WTC11 (cell line): Measurements from ENCODE around the gene IPO4. TPM values are rescaled to one million over a fixed set of nuclear protein-coding genes. Genes with fewer than 3 reads are reported as not detected.

ENCODE experiments used
- ATAC-seq: fragments of 200-7000 bp; cut with Tn5 transposase; 2 replicates; pipeline ENCODE4 v1.10.0; 2021; ENCODE audit warnings: mild to moderate bottlenecking, moderate library complexity
- CTCF ChIA-PET: fragments of 300-600 bp; sonication (Branson Sonifier 250); formaldehyde crosslinking; loops from one replicate; lab custom pipeline; 2021; ENCODE audit warnings: antibody characterized with exemption; lab: Charles Lee
- POLR2A ChIA-PET: fragments of 350-600 bp; sonication (Branson Sonifier 250); formaldehyde crosslinking; loops from one replicate; lab custom pipeline; 2021; ENCODE audit warnings: antibody characterized with exemption; lab: Charles Lee
- DNase-seq: peaks from one replicate; pipeline ENCODE4 v3.0.0; 2021; ENCODE audit warnings: low spot score
- H3K27ac Mint-ChIP-seq: 2 replicates; pipeline ENCODE4 v1.8.0; 2021; ENCODE audit warnings: mixed read lengths
- H3K27me3 Mint-ChIP-seq: 2 replicates; pipeline ENCODE4 v1.8.0; 2021; ENCODE audit warnings: low read depth, mild to moderate bottlenecking, moderate library complexity, mixed read lengths
- H3K36me3 Mint-ChIP-seq: 2 replicates; pipeline ENCODE4 v1.8.0; 2021; ENCODE audit warnings: mixed read lengths
- H3K4me1 Mint-ChIP-seq: 2 replicates; pipeline ENCODE4 v1.8.0; 2022; ENCODE audit warnings: mixed read lengths
- H3K4me3 Mint-ChIP-seq: 2 replicates; pipeline ENCODE4 v1.8.0; 2021; ENCODE audit warnings: mild to moderate bottlenecking, moderate library complexity, mixed read lengths
- H3K9me3 Mint-ChIP-seq: 2 replicates; pipeline ENCODE4 v1.8.0; 2021; ENCODE audit warnings: mixed read lengths
- ATF1 ChIP-seq: sonication (generic); formaldehyde crosslinking; IDR thresholded peaks from 2 replicates; pipeline ENCODE4 v1.8.1; 2023; ENCODE audit warnings: mild to moderate bottlenecking, moderate library complexity, missing genetic modification reagents
- CBFB ChIP-seq: sonication (generic); formaldehyde crosslinking; IDR thresholded peaks from 2 replicates; pipeline ENCODE4 v1.8.1; 2022; ENCODE audit warnings: mild to moderate bottlenecking, low read depth, missing genetic modification reagents
- CREM ChIP-seq: sonication (generic); formaldehyde crosslinking; IDR thresholded peaks from 2 replicates; pipeline ENCODE4 v1.8.1; 2022; ENCODE audit warnings: mild to moderate bottlenecking, missing genetic modification reagents, moderate library complexity
- EMX1 ChIP-seq: fragments of 250-450 bp; sonication (Bioruptor Pico); IDR thresholded peaks from 2 replicates; pipeline ENCODE4 v1.8.0; 2021; ENCODE audit warnings: mild to moderate bottlenecking
- GABPB1 ChIP-seq: sonication (generic); formaldehyde crosslinking; IDR thresholded peaks from 2 replicates; pipeline ENCODE4 v1.8.1; 2023; ENCODE audit warnings: mild to moderate bottlenecking, missing genetic modification reagents
- IRF2 ChIP-seq: sonication (generic); formaldehyde crosslinking; IDR thresholded peaks from 2 replicates; pipeline ENCODE4 v1.8.0; 2022; ENCODE audit warnings: low read depth, missing genetic modification reagents, borderline replicate concordance
- JAZF1 ChIP-seq: fragments of 250-450 bp; sonication (Bioruptor Pico); IDR thresholded peaks from 2 replicates; pipeline ENCODE4 v1.9.0; 2021; ENCODE audit warnings: moderate library complexity, mild to moderate bottlenecking, inconsistent platforms
- KAT7 ChIP-seq: sonication (generic); formaldehyde crosslinking; IDR thresholded peaks from 2 replicates; pipeline ENCODE4 v1.8.1; 2023; ENCODE audit warnings: missing genetic modification reagents, mild to moderate bottlenecking, borderline replicate concordance
- NFE2L1 ChIP-seq: sonication (generic); formaldehyde crosslinking; IDR thresholded peaks from 2 replicates; pipeline ENCODE4 v1.8.1; 2023; ENCODE audit warnings: missing genetic modification reagents
- NR1H2 ChIP-seq: sonication (generic); formaldehyde crosslinking; IDR thresholded peaks from 2 replicates; pipeline ENCODE4 v1.9.0; 2021; ENCODE audit warnings: mild to moderate bottlenecking, moderate library complexity, missing genetic modification reagents
- NR3C1 ChIP-seq: sonication (generic); formaldehyde crosslinking; conservative IDR thresholded peaks from 2 replicates; pipeline ENCODE4 v1.8.1; 2023; ENCODE audit warnings: low read depth, mild to moderate bottlenecking, missing genetic modification reagents
- PRRX2 ChIP-seq: fragments of 250-450 bp; sonication (Bioruptor Pico); IDR thresholded peaks from 2 replicates; pipeline ENCODE4 v1.8.0; 2021; ENCODE audit warnings: mild to moderate bottlenecking
- SMAD3 ChIP-seq: sonication (generic); formaldehyde crosslinking; IDR thresholded peaks from 2 replicates; pipeline ENCODE4 v1.8.0; 2022; ENCODE audit warnings: missing genetic modification reagents, mild to moderate bottlenecking, borderline replicate concordance
- SMAD4 ChIP-seq: sonication (generic); formaldehyde crosslinking; IDR thresholded peaks from 2 replicates; pipeline ENCODE4 v1.8.0; 2022; ENCODE audit warnings: mild to moderate bottlenecking, missing genetic modification reagents
- SP1 ChIP-seq: sonication (generic); formaldehyde crosslinking; conservative IDR thresholded peaks from 2 replicates; pipeline ENCODE4 v1.8.1; 2022; ENCODE audit warnings: missing genetic modification reagents
- TEAD1 ChIP-seq: sonication (generic); formaldehyde crosslinking; IDR thresholded peaks from 2 replicates; pipeline ENCODE4 v1.8.0; 2022; ENCODE audit warnings: mild to moderate bottlenecking, missing genetic modification reagents
- total RNA-seq: library from RNA; stranded (reverse); gene quantifications from 3 replicates; pipeline ENCODE4 v1.2.3, GENCODE V29; 2021
- TF ChIP-seq, protein P1 (sequence below): sonication (generic); formaldehyde crosslinking; IDR thresholded peaks from 2 replicates; pipeline ENCODE4 v1.8.0; 2023; ENCODE audit warnings: mild to moderate bottlenecking, missing genetic modification reagents
- TF ChIP-seq, protein P2 (sequence below): sonication (generic); formaldehyde crosslinking; IDR thresholded peaks from 2 replicates; pipeline ENCODE4 v1.8.0; 2022; ENCODE audit warnings: mild to moderate bottlenecking, missing genetic modification reagents
- TF ChIP-seq, protein P3 (sequence below): sonication (generic); formaldehyde crosslinking; IDR thresholded peaks from 2 replicates; pipeline ENCODE4 v1.8.1; 2023; ENCODE audit warnings: mild to moderate bottlenecking, missing genetic modification reagents, moderate library complexity
- TF ChIP-seq, protein P4 (sequence below): sonication (generic); formaldehyde crosslinking; IDR thresholded peaks from 2 replicates; pipeline ENCODE4 v1.8.1; 2022; ENCODE audit warnings: mild to moderate bottlenecking, missing genetic modification reagents, moderate library complexity, borderline replicate concordance
- TF ChIP-seq, protein P5 (sequence below): fragments of 250-450 bp; sonication (Bioruptor Pico); IDR thresholded peaks from 2 replicates; pipeline ENCODE4 v1.9.0; 2021; ENCODE audit warnings: mild to moderate bottlenecking
- TF ChIP-seq, protein P6 (sequence below): sonication (generic); formaldehyde crosslinking; IDR thresholded peaks from 2 replicates; pipeline ENCODE4 v1.8.0; 2022; ENCODE audit warnings: missing genetic modification reagents

Gene IPO4
- total RNA-seq, 1 experiment from 2014 or later = 128 TPM

DNA sequence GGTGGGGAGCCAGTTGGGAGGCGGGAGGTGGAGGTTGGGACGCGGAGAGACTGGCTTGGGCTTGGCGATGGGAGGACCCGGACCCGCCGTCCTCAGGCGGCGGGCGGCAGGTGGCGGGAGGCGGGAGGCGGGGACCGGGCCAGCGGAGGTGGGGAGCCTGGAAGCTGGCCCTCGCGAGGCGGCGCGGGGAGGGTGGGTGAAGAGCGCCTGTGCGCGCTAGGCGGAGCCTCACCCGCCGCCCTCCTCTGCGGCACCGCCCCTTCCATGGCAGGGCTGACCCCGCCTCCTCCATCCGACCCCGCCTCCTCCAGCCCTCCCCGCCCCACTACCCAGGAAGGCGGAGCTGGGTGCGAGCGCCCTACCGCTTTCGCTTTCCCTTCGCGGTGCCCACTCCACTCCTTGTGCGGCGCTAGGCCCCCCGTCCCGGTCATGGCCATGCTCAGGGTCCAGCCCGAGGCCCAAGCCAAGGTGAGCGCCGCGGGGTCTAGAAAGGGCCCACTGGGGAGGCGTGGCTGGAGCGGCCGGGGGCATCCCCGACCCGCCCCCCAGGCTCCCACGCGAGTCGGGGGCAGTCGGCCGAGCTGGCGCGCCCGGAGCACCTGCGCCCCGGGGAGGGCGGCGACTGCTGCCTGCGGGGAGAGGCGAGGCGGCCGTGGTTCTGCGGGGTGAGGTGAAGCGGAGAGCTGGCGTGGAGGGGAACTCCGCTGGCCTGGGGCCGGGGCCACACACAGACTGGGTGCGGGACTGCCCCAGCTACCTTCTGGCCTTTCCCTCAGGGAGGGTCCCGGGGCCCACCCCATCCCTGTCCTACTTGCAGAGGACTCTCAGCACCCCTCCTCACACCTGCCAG, 52.6 kb downstream of the IPO4 start, which contains the start of gene PSME1 (continued):
- TF ChIP-seq, protein P1, sequence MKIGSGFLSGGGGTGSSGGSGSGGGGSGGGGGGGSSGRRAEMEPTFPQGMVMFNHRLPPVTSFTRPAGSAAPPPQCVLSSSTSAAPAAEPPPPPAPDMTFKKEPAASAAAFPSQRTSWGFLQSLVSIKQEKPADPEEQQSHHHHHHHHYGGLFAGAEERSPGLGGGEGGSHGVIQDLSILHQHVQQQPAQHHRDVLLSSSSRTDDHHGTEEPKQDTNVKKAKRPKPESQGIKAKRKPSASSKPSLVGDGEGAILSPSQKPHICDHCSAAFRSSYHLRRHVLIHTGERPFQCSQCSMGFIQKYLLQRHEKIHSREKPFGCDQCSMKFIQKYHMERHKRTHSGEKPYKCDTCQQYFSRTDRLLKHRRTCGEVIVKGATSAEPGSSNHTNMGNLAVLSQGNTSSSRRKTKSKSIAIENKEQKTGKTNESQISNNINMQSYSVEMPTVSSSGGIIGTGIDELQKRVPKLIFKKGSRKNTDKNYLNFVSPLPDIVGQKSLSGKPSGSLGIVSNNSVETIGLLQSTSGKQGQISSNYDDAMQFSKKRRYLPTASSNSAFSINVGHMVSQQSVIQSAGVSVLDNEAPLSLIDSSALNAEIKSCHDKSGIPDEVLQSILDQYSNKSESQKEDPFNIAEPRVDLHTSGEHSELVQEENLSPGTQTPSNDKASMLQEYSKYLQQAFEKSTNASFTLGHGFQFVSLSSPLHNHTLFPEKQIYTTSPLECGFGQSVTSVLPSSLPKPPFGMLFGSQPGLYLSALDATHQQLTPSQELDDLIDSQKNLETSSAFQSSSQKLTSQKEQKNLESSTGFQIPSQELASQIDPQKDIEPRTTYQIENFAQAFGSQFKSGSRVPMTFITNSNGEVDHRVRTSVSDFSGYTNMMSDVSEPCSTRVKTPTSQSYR (CRISPR knock-in tag) = no peak
- TF ChIP-seq SMAD4 (CRISPR knock-in tag) (no peak), IRF2 (CRISPR knock-in tag) (no peak), ATF1 (CRISPR knock-in tag) (no peak), CBFB (CRISPR knock-in tag) (no peak), NFE2L1 (CRISPR knock-in tag) (no peak), CREM (no peak), KAT7 (no peak), SP1 (CRISPR knock-in tag) (peak; percentile 83)
- TF ChIP-seq, protein P2, sequence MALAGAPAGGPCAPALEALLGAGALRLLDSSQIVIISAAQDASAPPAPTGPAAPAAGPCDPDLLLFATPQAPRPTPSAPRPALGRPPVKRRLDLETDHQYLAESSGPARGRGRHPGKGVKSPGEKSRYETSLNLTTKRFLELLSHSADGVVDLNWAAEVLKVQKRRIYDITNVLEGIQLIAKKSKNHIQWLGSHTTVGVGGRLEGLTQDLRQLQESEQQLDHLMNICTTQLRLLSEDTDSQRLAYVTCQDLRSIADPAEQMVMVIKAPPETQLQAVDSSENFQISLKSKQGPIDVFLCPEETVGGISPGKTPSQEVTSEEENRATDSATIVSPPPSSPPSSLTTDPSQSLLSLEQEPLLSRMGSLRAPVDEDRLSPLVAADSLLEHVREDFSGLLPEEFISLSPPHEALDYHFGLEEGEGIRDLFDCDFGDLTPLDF = no peak
- TF ChIP-seq, protein P3, sequence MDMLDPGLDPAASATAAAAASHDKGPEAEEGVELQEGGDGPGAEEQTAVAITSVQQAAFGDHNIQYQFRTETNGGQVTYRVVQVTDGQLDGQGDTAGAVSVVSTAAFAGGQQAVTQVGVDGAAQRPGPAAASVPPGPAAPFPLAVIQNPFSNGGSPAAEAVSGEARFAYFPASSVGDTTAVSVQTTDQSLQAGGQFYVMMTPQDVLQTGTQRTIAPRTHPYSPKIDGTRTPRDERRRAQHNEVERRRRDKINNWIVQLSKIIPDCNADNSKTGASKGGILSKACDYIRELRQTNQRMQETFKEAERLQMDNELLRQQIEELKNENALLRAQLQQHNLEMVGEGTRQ (CRISPR knock-in tag) = no peak
- TF ChIP-seq, protein P4, sequence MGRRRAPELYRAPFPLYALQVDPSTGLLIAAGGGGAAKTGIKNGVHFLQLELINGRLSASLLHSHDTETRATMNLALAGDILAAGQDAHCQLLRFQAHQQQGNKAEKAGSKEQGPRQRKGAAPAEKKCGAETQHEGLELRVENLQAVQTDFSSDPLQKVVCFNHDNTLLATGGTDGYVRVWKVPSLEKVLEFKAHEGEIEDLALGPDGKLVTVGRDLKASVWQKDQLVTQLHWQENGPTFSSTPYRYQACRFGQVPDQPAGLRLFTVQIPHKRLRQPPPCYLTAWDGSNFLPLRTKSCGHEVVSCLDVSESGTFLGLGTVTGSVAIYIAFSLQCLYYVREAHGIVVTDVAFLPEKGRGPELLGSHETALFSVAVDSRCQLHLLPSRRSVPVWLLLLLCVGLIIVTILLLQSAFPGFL (CRISPR knock-in tag) = 0 out of 2 replicates have a peak, but pooled peaks have one; percentile 6

DNA sequence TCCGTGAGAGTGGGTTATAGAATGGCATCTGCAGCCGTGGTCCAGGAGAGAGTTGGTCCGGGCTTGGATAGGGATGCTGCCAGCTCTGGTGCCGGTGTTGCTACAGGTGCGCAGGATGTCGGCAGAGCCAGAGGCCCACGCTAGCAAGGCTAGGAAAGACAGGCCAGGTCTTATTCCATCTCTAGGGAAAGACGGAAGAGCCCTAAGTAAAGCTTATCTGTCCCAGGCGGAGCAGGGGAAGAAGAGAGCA, 53.1 kb downstream of the IPO4 start:
- Mint-ChIP-seq H3K4me3 (peak overlapping the region; percentile 86), H3K4me1 (peaks cover 33% of the 10 kb centered on the region), H3K27me3 (no peaks in the 10 kb centered on the region; the same call in 1 of the 2 replicates), H3K27ac (peak overlapping the region; percentile 88), H3K9me3 (no peaks in the 10 kb centered on the region), H3K36me3 (peaks cover 26% of the 10 kb centered on the region)
- ATAC-seq (no peak), DNase-seq (no peak)
- ChIA-PET CTCF (interaction anchor here (0.8 to 4.3 kb wide), 15 partner anchors 8 to 296 kb away, joined by 3 to 31 read pairs (median 5); partner anchors contain the start of genes DCAF11, IRF9, NRL and PCK2), POLR2A (interaction anchor here (0.6 to 1.8 kb wide), 12 partner anchors 8 to 164 kb away, joined by 3 to 15 read pairs (median 4); partner anchors contain the start of genes DCAF11, DHRS1, NOP9 and NRL)
- TF ChIP-seq, protein P5, sequence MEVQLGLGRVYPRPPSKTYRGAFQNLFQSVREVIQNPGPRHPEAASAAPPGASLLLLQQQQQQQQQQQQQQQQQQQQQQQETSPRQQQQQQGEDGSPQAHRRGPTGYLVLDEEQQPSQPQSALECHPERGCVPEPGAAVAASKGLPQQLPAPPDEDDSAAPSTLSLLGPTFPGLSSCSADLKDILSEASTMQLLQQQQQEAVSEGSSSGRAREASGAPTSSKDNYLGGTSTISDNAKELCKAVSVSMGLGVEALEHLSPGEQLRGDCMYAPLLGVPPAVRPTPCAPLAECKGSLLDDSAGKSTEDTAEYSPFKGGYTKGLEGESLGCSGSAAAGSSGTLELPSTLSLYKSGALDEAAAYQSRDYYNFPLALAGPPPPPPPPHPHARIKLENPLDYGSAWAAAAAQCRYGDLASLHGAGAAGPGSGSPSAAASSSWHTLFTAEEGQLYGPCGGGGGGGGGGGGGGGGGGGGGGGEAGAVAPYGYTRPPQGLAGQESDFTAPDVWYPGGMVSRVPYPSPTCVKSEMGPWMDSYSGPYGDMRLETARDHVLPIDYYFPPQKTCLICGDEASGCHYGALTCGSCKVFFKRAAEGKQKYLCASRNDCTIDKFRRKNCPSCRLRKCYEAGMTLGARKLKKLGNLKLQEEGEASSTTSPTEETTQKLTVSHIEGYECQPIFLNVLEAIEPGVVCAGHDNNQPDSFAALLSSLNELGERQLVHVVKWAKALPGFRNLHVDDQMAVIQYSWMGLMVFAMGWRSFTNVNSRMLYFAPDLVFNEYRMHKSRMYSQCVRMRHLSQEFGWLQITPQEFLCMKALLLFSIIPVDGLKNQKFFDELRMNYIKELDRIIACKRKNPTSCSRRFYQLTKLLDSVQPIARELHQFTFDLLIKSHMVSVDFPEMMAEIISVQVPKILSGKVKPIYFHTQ (CRISPR knock-in tag) = no peak
- TF ChIP-seq, protein P6, sequence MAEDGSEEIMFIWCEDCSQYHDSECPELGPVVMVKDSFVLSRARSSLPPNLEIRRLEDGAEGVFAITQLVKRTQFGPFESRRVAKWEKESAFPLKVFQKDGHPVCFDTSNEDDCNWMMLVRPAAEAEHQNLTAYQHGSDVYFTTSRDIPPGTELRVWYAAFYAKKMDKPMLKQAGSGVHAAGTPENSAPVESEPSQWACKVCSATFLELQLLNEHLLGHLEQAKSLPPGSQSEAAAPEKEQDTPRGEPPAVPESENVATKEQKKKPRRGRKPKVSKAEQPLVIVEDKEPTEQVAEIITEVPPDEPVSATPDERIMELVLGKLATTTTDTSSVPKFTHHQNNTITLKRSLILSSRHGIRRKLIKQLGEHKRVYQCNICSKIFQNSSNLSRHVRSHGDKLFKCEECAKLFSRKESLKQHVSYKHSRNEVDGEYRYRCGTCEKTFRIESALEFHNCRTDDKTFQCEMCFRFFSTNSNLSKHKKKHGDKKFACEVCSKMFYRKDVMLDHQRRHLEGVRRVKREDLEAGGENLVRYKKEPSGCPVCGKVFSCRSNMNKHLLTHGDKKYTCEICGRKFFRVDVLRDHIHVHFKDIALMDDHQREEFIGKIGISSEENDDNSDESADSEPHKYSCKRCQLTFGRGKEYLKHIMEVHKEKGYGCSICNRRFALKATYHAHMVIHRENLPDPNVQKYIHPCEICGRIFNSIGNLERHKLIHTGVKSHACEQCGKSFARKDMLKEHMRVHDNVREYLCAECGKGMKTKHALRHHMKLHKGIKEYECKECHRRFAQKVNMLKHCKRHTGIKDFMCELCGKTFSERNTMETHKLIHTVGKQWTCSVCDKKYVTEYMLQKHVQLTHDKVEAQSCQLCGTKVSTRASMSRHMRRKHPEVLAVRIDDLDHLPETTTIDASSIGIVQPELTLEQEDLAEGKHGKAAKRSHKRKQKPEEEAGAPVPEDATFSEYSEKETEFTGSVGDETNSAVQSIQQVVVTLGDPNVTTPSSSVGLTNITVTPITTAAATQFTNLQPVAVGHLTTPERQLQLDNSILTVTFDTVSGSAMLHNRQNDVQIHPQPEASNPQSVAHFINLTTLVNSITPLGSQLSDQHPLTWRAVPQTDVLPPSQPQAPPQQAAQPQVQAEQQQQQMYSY = no peak
- TF ChIP-seq TEAD1 (CRISPR knock-in tag) = no peak
- TF ChIP-seq JAZF1 (CRISPR knock-in tag) = no peak
- TF ChIP-seq SMAD3 (CRISPR knock-in tag) = no peak
- TF ChIP-seq, protein P4 (CRISPR knock-in tag) = 0 out of 2 replicates have a peak, but pooled peaks have one; percentile 3
- no peak for TF ChIP-seq PRRX2 (CRISPR knock-in tag)
- no peak for TF ChIP-seq NR3C1 (CRISPR knock-in tag)
- no peak for TF ChIP-seq NR1H2
- TF ChIP-seq CBFB (CRISPR knock-in tag) = no peak
- TF ChIP-seq EMX1 (CRISPR knock-in tag) = no peak
- peak; percentile 36; the same call in 1 of the 2 replicates for TF ChIP-seq GABPB1 (CRISPR knock-in tag)
